CD4-positive, alpha-beta T cell treated with Interferon alpha-2 for 1 hour (primary cell): ENCODE data around the gene KDM5B.

Experiments
- DNase-seq, 2 donors: peaks; one replicate each; pipeline ENCODE4 v3.0.0-alpha.2; 2020 to 2022

Gene KDM5B

DNA sequence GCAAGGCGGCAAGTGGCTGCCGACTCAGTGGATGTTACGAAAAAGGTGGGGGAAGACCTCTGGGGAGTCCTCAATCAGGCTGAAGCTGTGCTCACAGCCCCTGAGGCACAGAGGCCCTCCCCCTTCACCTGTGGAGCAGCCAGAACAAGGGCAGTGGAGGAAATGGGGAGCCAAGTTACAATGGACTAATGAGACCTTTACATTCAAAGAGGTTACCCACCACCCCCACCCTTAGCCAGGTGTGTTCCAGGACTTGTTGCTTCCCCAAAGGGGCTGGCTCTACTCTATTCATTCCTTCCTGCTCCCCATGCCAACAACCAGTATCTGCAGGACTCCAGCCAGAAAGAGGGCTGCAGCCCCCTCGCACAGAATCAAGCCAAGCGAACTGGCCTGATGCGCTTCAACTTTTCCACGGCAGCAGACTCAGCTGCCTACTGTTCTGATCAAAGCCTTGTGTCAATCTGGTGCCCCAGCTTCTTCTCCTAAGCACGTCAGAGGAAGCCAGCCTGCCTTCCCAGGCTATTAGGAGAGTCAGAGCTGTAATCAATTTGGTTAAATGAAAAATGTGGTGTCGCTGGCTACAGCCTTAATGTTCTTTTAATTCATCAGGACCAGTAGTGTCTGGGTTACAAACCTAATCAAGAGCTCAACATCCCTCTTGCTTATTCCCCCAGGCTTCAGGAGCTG is 96.1 kb downstream of the KDM5B start:
- DNase-seq, result no peak

DNA sequence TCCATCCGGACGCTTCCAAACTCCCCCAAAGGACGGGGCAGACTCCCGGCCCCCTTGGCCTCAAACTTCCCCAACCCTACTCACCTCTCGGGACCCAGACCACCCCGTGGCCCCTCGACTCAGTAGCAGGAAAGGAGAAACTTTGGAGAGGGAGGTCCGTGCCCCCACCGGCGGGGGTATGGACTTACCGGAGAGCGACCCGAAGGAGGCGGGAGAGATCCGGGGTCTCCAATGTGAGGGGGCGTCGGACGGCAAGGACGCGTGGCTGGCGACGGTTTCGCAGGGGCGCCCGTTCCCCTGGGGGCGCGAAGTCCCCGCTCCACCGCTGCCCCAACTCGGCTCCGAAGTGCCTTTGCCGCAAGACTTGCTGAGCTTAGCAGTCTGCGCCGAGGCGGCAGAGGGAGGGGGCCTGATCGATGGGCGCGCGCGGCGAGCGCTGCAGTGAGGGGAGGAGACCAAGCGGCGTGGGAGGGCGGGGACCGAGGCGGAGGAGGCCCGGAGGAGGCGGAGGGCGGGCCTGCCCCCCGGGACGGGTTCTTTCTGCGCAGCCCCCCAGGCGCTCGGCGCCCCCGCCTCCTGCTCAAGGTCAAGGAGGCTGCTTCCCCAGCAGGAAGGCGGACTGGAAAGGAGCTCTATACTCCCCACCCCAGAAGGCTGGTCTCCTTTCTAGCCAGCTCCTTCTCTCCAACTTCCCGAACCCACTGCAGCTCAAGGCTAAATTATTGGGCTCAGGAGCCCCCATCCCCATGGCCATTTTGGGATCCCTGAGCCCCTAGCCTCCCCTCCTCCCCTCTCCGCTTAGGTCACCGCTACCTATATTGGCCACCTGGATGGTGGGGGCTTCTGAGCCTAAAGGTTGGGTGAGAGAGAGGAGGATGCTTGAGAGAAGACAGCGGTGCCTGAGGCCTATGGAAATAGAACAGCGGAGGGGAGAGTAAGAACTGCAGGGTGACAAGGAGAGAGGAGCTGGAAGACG is 97.9 kb downstream of the KDM5B start, which contains the start of gene SYT2:
SYT2 (minus strand) TSS at position 385 of the 976 bp plus-strand sequence. CDS start 104,682 bp downstream, outside the sequence.
- DNase-seq, result peak in 1 of 2 donors; percentile 4

DNA sequence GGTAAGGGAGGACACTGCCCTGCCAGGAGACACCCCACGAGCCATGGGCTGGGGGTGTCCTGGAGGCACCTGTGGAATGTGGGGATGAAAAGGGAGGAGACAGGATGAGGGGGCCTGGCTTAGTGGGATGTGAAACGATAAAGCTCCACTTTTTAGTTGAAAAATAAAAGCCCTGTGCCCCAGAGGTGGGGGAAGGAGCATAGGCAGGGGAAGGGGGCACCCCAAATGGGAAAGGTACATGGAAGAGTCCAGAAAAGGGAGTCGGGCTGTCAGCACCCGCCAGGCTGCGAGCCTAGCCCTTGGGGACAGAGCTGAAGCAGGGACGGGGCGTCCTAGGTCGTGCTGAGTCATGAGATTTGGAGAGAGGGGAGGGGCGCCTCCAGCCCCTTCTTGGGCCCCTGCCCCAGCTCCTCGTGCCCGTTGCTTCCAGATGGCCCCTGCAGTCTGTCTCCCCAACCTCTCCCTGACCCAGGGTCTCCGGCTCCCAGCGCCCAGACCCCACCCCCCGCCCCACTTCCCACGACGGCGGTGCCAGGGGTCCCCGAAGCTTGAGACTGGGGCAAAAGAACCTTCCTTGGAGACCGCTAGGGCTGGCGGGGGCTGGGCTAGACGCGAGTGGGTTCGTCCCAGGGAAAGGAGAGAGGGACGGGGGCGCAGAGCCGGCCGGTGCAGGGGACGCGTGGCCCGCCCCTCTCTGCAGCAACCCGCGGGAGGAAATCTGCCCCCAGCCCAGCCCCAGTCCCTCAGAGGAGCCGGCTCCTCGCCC is 98.8 kb downstream of the KDM5B start:
- no peak for DNase-seq

DNA sequence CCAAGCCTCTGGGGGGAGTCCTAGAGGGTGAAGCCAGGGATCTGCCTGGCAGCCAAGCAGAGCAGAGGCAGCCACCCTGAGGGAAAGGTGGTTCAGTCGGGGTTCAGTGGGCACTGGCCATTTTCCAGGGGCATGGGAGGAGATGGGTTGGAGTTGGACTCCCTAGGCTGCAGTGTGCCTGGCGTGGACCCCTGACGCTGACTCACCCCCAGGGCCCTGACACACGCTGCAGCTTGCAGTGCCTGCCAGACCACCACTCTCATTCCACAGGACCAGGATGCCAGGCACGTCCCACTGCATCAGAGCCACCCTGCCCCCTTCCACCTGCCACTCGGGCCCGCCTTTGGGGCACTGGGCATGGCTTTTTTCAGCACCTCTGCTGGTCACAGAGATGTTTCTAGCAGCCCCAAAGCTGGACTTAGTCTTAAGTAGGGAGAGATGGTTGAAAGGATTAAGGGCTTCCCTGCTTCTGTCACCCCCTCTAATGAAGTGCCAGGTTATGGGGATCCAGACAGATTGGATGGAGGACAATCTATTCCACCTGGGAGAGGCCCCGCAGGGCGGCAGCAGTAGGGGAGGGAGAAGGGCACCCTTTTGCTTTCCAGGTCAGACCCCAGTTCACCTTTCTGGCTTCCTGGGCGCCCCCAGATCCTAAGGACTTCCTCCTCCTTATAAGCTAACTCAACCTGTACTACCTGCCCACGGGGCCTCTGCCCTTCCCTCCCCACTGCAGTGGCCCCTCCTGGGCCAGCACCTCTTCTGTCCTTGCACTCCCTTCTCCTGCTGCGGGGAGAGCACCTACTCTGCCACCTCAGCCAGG is 99.6 kb downstream of the KDM5B start:
- DNase-seq, result no peak

DNA sequence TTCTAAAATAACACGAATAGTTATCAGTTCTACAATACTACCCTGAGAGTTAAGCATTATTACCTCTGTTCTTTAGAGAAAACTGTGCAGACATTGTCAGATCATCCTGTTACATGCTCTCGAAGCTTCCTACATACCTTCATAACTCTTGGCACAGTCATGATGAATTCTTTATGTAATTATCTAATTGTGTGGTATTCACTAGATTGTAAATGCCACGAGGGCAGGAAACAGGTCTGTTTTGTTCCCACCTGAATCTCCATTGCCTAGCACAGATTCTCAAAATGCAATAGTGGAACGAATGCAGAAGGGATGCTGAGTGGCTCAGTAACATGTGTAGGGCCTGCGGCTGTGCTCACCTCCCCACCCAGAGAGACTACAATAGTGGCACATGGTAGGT is 101.4 kb downstream of the KDM5B start:
- DNase-seq, result no peak

DNA sequence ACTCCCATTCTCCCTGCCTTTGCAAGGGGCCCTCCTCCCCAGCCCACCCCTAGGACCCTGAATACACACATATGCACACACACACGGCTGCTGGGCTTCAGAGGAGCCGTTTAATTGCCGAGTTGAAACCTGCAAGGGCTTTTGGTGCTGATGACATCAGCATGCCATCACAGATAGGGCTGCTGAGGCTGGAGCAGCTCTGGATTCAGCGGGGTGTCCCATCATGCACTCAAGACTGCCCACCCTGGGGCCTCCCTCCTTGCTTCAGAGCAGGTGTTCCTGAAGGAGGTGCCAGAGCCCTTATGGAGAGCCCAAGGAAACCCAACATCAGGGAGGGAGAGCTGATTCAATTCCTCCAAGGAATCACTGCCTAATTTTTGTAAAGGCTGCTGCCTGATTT is 103.6 kb downstream of the KDM5B start:
- DNase-seq, result no peak

DNA sequence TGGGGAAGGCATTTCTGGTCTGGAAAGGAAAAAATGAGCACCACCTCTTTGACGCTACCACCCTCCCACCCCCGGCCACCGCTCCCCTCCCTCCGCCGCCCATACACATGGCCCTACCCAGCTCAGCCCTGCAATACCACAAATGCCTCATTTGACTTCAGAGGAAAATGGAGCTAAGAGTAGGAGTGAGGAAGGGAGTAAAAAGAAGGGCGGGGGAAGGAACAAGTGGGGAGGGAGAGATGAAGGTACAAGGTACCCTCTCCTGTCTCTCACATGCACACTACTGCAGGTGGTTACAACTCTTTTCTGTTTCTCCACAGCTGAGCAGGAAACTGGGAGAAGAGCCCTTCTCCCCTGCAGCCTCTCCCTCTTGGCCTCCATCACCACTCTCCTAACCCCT is 105.0 kb downstream of the KDM5B start:
- DNase-seq, result no peak

DNA sequence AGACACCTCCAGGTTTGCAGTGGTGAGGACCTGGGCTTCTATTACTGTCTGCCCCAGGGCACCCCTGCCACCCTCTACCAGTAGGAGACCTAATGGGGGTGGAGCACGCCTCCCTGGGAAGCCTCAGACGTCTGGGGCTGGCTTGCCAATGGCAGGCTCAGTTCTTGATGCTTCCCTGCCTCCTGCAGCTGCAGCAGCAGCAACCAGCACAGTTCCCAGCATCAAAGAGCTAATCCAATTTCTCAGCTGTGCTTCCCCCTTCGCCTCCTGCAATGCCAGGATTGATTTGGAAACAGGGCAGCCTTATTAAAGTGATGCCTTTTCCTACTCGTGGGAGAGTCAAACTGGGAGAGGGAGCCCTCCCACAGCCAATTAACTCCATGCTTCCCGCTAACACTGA is 106.1 kb downstream of the KDM5B start:
- DNase-seq, result no peak

DNA sequence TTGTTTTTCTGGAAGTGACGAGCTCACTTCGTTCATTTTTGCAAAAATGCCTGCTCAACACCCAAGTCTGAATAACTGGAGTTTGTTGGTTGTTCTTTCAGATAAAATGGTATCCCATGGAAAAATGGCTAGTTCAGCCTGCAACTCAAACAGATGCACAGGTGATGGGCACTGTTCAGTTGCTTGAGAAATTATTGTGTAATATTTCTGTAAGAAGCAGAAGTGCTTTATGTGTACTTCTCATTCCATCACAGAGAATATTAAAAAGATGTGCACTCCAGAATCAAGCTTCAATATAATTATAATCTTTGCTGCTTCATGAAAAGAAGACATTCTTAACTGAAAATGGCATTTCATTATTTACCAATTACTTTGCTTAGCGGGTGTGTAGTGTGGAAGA is 107.0 kb downstream of the KDM5B start:
- no peak for DNase-seq

DNA sequence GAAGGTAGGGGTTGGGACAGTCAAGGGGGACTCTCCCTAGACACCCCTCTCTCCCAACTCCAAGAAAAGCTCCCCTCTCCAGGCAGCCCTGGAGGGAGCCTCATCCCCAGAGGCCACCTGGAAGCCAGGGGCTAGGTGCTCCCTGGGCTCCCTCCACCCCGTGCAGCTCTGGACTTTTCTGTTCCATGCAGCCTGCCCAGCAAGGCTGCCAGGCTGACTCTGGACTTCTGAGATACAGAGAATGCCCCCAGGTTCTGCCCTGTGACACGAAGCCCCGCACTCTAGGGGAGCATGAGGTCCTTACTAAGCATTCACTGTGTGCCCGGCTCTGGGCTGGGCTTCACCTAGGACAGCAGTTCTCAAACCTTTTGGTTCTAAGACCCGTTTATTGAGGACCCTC is 108.2 kb downstream of the KDM5B start:
- no peak for DNase-seq

DNA sequence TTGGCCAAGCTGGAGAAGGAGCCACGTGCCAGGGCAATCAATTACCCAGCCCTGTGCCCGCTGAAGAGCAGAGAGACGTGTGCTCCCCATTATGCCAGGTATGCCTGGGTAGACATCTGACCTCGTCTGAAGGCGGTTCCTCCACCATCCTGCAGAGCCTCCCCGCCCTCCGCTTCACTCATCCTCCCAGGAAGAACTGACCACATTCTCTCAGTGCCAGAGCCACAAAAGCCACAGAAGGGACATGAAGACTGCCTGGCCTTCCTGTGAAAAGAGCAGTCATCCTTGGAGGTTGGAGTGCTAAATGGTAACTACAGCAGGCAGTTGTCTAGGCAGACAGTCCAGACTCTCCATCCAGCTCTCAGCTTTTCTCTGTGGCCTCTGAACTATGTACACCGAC is 109.9 kb downstream of the KDM5B start:
- no peak for DNase-seq

DNA sequence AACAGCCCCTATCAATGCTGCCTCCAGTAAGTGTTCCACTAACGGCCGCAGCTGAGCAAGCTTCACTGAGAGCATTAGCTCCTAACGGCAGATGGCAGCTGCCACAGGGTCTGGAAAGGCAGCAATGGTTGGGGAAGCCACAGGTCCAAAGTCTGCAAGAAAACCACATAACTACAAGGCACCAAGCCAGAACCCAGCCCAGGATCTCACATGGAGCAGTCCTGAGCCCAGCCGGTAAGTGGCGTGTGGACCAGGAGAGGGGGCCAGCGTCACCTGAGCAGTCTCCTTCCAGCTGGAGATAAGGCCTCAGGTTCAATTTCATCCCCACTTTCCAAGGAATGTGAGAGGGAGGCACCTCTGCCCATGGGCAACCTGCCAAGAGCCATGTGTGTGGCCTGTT is 111.2 kb downstream of the KDM5B start:
- no peak for DNase-seq

DNA sequence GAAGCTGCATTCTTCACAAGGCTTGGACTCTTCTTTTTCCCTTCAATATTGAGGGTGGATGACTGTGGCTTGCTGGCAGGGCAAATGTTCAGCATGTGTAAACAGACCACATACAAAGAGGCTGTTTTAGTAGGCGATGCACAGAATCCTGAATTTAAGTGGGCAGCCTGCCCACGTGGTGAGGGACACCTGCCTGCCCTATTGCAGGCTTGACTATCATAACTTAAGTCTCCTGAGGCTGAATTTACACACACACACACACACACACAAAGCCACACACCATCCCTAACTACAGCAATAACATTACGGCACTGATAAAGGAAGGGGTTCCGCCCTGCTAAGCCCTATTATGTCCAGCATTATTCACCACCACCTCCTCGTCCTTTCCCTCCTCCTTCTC is 113.9 kb downstream of the KDM5B start:
- no peak for DNase-seq

DNA sequence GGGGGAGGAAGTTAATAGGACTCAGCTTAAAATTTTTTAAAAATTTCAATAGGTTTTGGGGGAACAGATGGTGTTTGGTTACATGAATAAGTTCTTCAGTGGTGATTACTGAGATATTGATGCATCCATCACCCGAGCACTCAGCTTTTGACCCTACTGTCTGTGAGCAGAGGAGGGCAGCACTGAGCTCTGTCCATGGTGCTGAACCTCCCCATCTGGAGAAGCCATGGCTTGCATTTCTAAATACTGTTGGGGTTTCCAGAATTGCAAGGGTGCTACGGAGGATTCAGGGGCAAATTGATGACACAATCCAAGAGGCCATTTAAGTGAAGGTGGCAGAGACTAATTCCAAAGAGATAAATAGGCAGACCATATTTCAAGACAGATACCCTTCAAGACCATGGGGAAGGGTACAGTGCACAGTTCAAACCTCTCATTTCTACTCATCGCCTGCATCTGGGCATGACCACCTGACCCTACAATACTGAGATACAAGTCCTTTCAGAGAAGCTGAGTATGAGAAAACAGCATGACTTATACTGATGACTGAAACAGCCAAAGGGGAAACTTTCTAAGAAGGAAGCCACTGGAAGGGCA is 115.2 kb downstream of the KDM5B start:
- peak; percentile 36 to 63 for DNase-seq

DNA sequence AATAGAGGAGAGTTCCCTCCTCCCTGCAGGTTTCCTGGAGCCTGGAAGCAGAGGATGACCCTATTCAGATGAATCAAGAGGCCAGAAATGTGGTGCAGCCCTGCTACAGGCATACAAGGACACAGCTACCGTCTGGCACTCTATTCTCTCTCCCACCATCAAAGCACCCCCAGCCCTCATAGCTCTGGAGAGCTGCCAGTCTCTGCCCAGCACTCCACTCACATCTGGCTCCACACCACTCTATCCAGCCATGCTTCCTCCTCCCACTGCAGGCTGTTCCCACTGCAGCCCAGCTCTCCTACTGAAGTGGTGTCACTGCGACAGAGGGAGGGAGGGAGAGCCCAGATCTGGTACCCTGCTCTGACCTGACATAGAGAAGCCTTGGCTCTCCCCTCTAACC is 116.4 kb downstream of the KDM5B start:
- DNase-seq, result no peak

DNA sequence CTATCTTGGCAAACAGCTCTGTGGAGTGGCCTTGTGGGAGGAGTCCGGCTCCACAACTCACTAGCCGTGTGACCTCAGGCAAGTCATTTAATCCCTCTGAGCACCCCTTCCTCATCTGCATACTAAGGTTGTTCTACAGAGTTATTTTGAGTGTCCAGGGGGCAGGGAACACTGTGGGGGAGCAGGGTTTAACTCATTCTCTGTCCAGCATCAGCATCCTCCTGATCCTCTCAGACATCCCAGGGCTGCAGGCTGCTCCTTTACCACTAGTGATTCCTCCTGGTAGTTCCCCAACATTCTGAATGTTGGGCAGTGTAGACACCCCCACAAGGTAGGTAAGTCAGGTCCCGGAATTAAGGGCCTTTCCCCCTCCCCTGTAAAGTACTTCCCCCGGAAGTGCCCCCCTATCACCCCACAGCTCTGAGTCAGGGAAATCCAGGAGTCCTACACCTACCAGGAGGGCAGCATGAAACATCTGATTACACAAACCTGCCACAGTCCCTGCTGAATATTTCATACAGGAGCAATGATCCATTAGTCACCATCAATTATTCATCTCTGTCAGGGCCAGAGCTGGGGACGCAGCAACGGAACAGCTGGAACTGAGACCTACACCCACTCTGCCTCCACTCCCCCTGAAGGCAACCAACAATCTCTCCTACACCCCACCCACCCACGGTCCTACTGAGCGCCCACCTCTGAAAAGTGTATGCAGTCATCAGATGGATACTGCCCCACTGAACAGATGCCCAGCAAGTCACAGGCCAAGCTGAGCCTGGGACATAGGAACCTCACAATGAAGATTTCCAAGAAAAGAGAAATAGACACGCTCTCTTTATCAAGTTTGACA is 118.5 kb downstream of the KDM5B start:
- DNase-seq, result no peak

DNA sequence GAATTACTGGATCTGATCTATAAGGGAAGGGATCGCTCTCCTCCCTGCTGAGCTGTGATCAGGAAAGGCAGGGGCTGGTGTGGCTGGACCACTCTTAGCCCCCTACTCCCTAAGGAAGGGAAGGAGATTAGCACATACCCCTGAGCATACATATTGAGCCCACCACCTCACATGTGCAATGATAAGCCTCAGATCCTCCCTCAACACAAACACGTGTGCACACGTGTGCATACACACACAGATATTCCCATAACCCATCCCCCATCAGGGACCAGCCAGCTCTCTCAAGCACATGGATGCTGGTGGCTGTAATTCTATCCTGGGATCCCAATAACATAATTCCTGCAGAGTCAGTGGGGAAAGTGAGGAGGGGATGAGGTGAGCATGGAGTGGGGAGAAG is 119.1 kb downstream of the KDM5B start:
- DNase-seq, result no peak

DNA sequence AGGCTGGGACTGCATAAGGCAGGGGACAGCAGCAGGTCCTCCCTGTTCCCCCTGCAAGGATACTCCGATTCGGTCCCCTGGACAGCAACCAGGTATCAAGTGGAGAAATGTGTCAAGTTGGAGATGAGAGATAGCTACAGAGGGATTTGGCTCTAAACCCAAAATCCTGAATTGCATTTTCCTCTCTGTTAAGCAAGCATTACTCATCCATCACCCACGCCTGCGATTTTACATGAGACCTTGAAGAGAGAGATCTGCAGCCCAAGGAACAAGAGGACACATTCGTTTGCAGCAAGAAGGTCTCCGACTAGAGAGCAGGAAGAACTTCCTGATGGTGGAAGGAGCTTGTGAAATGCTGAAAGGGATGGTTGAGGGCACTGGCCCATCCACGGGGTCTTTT is 119.8 kb downstream of the KDM5B start:
- no peak for DNase-seq

DNA sequence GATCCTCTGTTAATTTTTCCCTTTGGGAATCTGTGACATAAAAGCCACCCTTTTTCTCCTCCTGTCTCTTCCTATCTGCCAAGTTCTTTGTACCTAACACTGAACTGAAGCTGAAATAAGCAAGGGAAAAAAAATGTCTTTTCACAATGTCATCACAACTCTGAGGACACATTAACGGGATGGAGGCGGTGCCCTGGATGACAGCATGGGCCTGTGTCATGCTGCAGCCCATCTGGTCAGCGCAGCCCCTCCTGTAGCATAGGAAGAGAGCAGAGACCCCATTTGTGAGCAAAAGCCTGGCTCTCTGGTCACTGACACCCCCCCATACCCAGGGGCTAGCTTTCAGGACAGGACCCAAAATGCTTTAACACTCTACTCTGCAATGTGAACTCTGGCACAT is 120.4 kb downstream of the KDM5B start:
- no peak for DNase-seq

DNA sequence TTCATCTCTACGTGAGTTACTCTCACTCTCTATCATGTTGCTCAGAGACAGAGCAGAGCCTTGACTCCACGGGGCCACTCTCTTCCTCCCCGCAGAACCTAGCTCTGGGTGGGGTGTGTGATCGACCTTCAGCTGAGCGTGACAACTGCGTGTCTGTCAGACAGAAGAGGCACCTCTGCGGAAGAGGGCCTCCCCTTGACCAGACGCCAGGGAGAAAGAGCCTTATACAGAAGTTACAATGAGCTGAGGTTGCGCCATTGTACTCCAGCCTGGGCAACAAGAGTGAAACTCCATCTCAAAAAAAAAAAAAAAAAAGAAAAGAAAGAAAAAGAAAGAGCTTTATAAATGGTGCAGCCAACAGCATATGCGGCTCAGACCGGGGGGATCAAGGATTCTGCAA is 120.9 kb downstream of the KDM5B start:
- no peak for DNase-seq

DNA sequence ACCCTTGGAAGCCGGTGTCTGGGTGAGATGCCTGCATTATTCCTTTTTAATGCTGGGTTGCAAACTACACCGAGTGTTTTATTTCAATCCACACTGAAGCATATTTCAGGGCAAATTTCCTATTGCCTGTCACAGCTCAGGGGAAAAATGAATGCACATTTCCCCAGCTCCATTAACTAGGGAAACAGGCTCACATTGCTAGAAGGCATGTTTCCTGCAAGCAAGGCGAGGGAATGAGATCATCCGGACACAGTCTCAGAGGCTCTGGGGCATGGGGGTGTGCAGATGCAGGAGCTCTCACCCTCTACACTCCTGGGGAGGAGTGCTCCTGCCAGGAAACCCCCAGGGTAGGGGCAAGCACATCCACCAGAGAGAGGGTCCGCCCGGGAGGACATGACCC is 122.6 kb downstream of the KDM5B start:
- no peak for DNase-seq
